IPS DF 6.9 (cell line): ENCODE data around the gene MYOM1.

Experiments used
- DNase-seq: peaks from one replicate; pipeline ENCODE4 v3.0.0-alpha.2; 2013; ENCODE audit warnings: low read depth, low spot score
- H3K27ac ChIP-seq: one replicate; pipeline ENCODE4 v1.5.1; 2013; ENCODE audit warnings: low read length, control low read depth
- H3K27me3 ChIP-seq: 2 replicates; pipeline ENCODE4 v1.6.1; 2013; ENCODE audit warnings: mild to moderate bottlenecking, low read length; ENCODE audit not compliant: control insufficient read depth, insufficient read depth
- H3K36me3 ChIP-seq: 2 replicates; pipeline ENCODE4 v1.6.1; 2013; ENCODE audit warnings: low read length; ENCODE audit not compliant: control insufficient read depth, insufficient read depth
- H3K4me1 ChIP-seq: 2 replicates; pipeline ENCODE4 v1.6.1; 2013; ENCODE audit warnings: low read length; ENCODE audit not compliant: control insufficient read depth, insufficient read depth
- H3K4me3 ChIP-seq: 2 replicates; pipeline ENCODE4 v1.5.1; 2013; ENCODE audit warnings: mild to moderate bottlenecking, low read length
- H3K9me3 ChIP-seq: 2 replicates; pipeline ENCODE4 v1.6.1; 2013; ENCODE audit warnings: low read length, inconsistent platforms; ENCODE audit not compliant: control insufficient read depth, insufficient read depth
- WGBS: extraction: QIAGEN DNeasy Blood & Tissue Kit; methylation state at CpG from one replicate; pipeline ENCODE4 v1.1.7; 2013; ENCODE audit warnings: mixed read lengths, missing lambda C conversion rate; ENCODE audit not compliant: insufficient read length, insufficient coverage; 5-methylcytosine and 5-hydroxymethylcytosine counted together

Gene MYOM1

DNA sequence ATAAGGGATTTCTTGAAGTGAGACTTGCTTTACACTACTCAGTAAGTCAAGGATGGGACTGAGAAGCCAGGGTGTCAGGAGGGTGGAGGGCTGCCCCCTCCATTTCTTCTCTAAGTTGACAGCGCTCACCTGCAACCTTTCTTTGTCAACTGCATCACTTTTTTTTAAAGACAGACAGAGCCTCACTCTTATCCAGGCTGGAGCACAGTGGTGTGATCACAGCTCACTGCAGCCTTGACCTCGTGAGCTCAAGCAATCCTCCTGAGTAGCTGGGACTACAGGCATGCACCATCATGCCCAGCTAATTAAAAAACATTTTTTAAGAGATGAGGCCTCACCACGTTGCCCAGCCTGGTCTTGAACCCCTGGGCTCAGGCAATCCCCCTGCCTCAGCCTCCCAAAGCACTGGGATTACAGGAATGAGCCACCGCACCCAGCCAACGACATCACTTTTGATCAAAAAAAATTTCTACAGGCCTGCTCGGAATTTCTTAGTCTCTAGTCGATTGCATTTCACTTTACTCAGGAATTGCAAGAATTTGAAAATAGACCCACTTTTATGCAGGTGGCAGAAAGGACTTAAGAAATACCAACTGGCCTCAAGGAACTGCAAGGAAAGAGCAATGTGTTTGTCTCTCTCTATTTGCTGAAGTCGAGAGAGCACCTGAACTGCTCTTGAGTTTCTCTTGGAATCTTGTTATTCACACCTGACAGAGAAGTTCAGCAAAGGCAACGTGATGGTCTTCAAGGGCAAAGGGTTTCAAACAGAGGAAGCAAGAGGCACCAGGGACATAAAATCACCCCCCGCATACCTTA lies 101.4 kb downstream of the MYOM1 start:
- DNase-seq: no peak
- H3K9me3 ChIP-seq: no peaks in the 10 kb centered on the region
- no peaks in the 10 kb centered on the region for H3K27me3 ChIP-seq
- H3K27ac ChIP-seq: no peak overlapping the region
- no peak overlapping the region for H3K4me3 ChIP-seq
- H3K36me3 ChIP-seq: no peaks in the 10 kb centered on the region
- 0 out of 2 replicates have a peak, but pooled peaks cover 1% of the 10 kb centered on the region for H3K4me1 ChIP-seq
- WGBS: no CpG with 5 or more reads among the region's 10 CpGs

DNA sequence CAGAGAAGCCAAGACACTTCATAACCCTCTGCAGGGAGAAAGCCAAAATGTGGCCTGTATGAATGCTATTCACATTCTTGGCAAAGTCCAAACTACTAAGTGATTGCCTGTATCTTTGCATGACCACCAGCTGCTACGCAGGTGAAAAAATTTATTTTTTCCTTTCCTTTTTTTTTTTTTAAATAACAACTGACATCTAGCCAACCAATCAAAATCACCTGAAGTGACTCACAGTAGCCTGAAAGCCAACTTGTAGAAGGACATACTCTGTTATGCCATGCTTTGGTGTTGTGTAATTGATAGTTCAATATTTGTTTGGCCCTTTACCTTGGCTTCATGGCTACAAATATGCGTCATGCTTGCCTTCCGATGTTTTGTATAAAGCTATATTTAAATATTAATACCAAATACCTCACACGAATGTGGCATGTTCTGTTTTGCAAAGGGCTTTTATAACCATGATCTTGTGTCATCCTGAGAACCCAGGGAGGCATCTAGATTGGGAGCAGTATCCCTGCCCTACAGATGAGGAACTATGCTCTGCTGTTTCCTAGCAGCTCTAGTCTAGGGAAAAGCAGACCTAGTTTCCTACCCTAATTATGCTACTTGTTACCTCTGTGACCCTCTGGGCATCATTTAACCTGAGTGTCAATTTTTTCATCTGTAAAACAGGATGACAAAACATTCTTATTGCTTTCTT lies 102.1 kb downstream of the MYOM1 start:
- Histone ChIP-seq H3K9me3 (no peaks in the 10 kb centered on the region), H3K27ac (no peak overlapping the region), H3K27me3 (no peaks in the 10 kb centered on the region), H3K36me3 (no peaks in the 10 kb centered on the region), H3K4me1 (0 out of 2 replicates have a peak, but pooled peaks cover 1% of the 10 kb centered on the region), H3K4me3 (no peak overlapping the region)
- WGBS: no CpG with 5 or more reads among the region's 4 CpGs
- DNase-seq: no peak

DNA sequence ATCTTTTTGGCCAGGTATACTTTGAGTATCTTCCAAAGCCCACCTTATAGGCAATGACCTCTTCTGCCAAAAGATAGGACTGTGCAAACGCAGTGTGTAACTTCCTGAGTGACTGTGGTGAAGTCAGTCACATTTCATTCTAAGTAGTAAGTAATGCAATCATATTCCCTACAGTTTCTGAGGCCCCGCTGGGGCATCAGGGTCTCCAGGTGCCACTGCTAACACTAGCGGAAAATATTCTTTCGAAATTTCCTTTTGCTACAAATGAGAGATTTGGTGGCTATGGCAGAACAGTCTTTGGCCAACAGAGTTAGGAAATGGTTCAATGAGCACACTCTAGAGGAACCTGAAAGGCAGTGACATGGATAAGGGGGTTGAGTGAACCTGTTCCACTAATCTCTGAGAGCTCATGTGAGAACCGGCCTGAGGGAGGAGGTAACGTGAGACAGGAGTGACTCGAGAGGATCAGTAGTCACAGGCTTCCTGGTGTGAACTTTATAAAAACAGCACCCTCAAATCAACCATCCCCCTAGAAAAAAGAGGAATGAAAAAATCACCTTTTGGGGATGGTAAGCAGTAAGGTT lies 104.2 kb downstream of the MYOM1 start:
- DNase-seq: no peak
- Histone ChIP-seq H3K36me3 (no peaks in the 10 kb centered on the region), H3K4me3 (no peak overlapping the region), H3K27ac (no peak overlapping the region), H3K27me3 (peaks cover 13% of the 10 kb centered on the region; the same call in 1 of the 2 replicates), H3K9me3 (no peaks in the 10 kb centered on the region), H3K4me1 (0 out of 2 replicates have a peak, but pooled peaks cover 1% of the 10 kb centered on the region)
- WGBS: no CpG with 5 or more reads among the region's 7 CpGs

DNA sequence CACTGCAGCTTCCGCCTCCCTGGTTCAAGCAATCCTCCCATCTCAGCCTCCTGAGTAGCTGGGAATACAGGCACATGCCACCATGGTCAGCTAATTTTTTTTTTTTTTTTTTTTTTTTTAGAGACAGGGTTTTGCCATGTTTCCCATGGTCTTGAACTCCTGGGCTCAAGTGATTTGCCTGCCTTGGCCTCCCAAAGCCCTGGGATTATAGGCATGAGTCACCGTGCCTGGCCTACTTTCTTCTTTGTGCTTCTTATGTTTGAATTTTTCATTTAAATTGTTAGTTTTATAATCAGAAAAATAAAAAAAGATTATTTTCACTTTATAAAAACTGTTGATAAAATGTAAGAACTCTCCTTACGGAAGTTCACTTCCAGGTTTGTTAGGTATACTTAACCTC lies 105.3 kb downstream of the MYOM1 start:
- Histone ChIP-seq H3K27me3 (peaks cover 13% of the 10 kb centered on the region; the same call in 1 of the 2 replicates), H3K4me3 (no peak overlapping the region), H3K36me3 (no peaks in the 10 kb centered on the region), H3K27ac (no peak overlapping the region), H3K9me3 (no peaks in the 10 kb centered on the region), H3K4me1 (0 out of 2 replicates have a peak, but pooled peaks cover 1% of the 10 kb centered on the region)
- WGBS: no CpG with 5 or more reads among the region's 3 CpGs
- DNase-seq: no peak

DNA sequence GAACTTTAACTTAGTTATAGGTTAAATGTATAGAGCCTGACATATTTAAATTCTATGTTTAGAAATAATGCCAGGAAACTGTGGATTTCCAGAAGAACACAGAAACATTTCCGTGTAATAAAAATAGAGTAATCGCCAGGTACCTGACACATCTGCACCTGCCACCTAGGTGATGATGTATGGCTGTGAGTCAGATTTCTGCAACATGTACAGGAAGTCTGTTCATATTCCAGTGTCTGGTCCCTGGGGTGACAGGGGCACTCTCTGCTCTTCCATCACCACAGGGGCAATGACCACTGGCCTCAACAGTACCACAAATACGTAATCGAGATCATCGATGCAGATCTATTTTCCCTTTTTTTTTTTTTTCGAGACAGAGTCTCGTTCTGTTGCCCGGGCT lies 105.7 kb downstream of the MYOM1 start:
- no CpG with 5 or more reads among the region's 8 CpGs for whole genome bisulfite sequencing
- H3K4me1 ChIP-seq: 0 out of 2 replicates have a peak, but pooled peaks cover 1% of the 10 kb centered on the region
- H3K36me3 ChIP-seq: no peaks in the 10 kb centered on the region
- peaks cover 13% of the 10 kb centered on the region; the same call in 1 of the 2 replicates for H3K27me3 ChIP-seq
- no peak overlapping the region for H3K4me3 ChIP-seq
- no peak for DNase-seq
- no peak overlapping the region for H3K27ac ChIP-seq
- H3K9me3 ChIP-seq: no peaks in the 10 kb centered on the region

DNA sequence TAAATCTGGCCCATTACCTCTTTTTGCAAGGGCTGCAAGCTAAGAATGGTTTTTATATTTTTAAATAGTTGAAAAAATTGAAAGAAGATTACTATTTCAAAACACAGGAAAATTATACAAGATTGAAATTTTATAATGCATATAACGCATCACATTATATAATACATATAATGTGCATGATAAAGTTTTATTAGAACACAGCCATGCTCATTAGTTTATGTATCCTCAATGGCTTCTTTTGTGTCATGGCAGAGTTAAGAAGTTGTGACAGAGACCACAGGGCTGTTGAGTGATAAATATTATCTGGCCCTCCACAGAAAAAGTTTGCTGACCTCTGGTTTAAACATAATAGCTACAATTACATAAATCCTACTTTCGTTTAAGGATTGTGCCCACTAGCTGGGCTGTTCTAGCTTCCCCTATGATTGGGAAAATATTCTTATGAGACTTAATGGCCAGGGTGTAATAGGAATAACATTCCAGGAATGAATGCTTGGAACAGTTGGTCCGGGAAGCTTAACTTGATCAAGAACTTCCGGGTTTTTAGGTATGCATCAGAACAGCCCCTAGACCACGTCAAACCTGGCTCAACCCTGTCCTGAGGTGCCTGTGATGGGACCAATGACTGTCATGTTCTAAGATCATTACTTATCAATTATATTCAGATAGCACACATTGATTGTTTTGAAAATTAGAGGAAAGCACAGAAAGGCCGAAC lies 108.1 kb downstream of the MYOM1 start:
- WGBS: no CpG with 5 or more reads among the region's 6 CpGs
- H3K27ac ChIP-seq: no peak overlapping the region

DNA sequence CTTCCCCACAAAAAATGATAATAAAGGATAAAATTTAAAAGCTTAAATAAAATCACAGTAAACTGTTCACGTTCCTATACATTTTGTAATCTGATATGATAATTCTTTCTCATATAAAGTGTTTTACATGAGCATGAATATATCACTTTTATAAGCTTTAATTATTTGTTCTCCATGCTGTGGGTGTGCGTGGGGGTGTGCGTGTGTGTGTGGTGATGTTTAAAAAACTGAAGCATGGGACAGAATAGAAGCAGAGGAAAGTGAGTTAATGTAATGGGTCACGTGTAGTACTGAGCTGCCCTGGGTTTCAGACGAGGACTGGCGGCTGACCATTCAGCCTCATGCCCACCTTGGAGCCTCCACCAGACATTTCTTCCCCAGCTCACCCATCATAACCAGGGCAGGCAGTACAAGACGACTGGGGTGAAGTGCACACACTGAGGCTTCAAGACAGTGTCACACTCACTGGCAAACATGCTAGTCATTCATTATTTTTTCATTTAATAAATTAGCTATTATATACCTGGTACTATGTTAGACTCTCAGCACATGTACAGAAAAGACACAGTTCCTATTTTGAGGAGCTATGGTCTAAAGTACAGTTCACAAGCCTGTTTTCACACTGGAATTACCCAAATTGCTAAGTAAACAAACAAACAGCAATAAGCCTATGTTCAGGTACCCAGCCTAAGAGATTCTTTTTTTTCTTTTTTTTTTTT lies 109.6 kb downstream of the MYOM1 start:
- H3K27ac ChIP-seq: no peak overlapping the region
- H3K27me3 ChIP-seq: peaks cover 13% of the 10 kb centered on the region; the same call in 1 of the 2 replicates
- H3K36me3 ChIP-seq: no peaks in the 10 kb centered on the region
- H3K9me3 ChIP-seq: no peaks in the 10 kb centered on the region
- no peak for DNase-seq
- H3K4me1 ChIP-seq: no peaks in the 10 kb centered on the region
- H3K4me3 ChIP-seq: no peak overlapping the region
- WGBS: no CpG with 5 or more reads among the region's 7 CpGs

More for the DNA sequence above, 108.1 kb downstream of the MYOM1 start:
- DNase-seq: no peak
- Histone ChIP-seq H3K36me3 (no peaks in the 10 kb centered on the region), H3K4me3 (no peak overlapping the region), H3K9me3 (no peaks in the 10 kb centered on the region), H3K27me3 (peaks cover 13% of the 10 kb centered on the region; the same call in 1 of the 2 replicates), H3K4me1 (no peaks in the 10 kb centered on the region)

DNA sequence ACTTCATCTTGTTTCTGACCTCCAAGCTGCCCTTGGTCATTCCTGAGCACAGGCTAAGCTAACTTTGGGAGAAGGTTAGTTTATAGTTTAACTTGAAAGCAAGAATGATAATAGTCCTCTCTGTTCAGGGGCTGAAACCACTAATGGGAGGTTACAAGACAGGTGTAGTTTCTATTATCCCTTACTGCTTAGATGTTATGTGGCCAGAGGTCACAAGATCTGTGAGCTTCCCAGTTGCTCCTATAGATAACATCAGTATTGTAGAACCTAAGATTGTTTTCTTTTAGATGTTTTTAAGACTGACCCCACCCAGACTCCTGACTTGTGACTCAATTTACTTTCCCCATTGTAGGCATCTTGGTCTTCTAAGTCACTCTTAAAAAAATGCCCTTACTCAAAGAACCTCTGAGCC lies 112.0 kb downstream of the MYOM1 start:
- H3K4me3 ChIP-seq: no peak overlapping the region
- peaks cover 13% of the 10 kb centered on the region; the same call in 1 of the 2 replicates for H3K27me3 ChIP-seq
- no peak for DNase-seq
- H3K36me3 ChIP-seq: no peaks in the 10 kb centered on the region
- H3K9me3 ChIP-seq: no peaks in the 10 kb centered on the region
- no peak overlapping the region for H3K27ac ChIP-seq
- no peaks in the 10 kb centered on the region for H3K4me1 ChIP-seq

DNA sequence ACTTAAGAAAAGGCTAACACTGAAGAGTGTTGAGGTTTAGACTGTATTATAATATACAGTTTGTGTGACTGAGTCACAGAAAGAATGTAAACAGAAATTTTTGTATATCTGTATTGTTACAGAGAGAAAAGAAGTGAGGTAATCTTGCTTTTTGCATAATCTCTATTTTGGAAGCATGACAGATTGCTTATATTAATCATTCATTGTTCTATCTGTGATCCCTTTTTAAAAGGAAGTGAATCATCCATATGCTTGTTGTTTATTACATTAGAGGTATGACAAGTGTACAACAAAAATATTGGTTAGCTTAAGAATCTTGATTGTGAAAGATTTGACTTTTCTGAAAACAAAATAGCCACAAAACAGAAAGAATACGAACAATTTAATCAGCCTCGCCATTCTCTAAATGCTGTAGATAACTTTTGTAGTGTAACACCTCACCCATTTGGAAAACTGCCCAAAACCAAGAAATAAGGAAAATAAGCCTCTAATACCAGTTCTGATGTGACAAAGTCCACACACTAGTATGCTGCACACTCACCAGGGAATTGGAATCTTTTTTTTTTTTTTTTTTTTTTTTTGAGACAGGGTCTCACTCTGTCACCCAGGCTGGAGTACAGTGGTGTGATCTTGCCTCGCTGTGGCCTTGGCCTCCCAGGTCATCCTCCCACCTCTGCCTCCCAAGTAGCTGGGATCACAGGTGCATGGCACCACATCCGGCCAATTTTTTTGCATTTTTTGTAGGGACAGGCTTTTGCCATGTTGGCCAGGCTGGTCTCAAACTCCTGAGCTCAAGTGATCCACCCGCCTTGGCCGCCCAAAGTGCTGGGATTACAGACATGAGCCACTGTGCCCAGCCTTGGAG lies 115.3 kb downstream of the MYOM1 start:
- WGBS: no CpG with 5 or more reads among the region's 6 CpGs
- no peak overlapping the region for H3K4me3 ChIP-seq
- H3K27ac ChIP-seq: no peak overlapping the region
- no peaks in the 10 kb centered on the region for H3K4me1 ChIP-seq
- H3K36me3 ChIP-seq: no peaks in the 10 kb centered on the region
- no peaks in the 10 kb centered on the region for H3K27me3 ChIP-seq
- no peak for DNase-seq
- H3K9me3 ChIP-seq: no peaks in the 10 kb centered on the region
